RKO (cell line): ENCODE results near the gene CEP170B.
"Not testable (repeated sequence)": the region's sequence is repeated elsewhere in the genome, so short reads cannot be mapped to it uniquely, and the experiment has no call there.

Experiments
- DNase-seq: peaks from one replicate; pipeline ENCODE4 v3.0.0-alpha.2; 2016; ENCODE audit warnings: low spot score

CEP170B gene

GRCh38 chr14:104917993-104918392, 52.9 kb downstream of the CEP170B start:
- DNase-seq: no peak

GRCh38 chr14:104919152-104919992, 54.3 kb downstream of the CEP170B start:
- not testable (repeated sequence) for DNase-seq

GRCh38 chr14:104919993-104920315, 54.9 kb downstream of the CEP170B start:
- DNase-seq: no peak

- no peak for DNase-seq
Measured at GRCh38 chr14:104923640-104924420, 58.8 kb downstream of the CEP170B start.

GRCh38 chr14:104924421-104925213, 59.5 kb downstream of the CEP170B start, which contains the start of gene PLD4:
TSS of gene PLD4 (plus strand) at chr14:104924879. CDS start at chr14:104927141, 2,262 bp downstream.
- DNase-seq: no peak

- DNase-seq: no peak
Measured at GRCh38 chr14:104925214-104925854, 60.3 kb downstream of the CEP170B start.

- no peak for DNase-seq
Measured at GRCh38 chr14:104925855-104926609, 61.0 kb downstream of the CEP170B start.

- no peak for DNase-seq
Measured at GRCh38 chr14:104926619-104927431, 61.8 kb downstream of the CEP170B start.

GRCh38 chr14:104927432-104927816, 62.4 kb downstream of the CEP170B start:
- no peak for DNase-seq

GRCh38 chr14:104927901-104928300, 62.8 kb downstream of the CEP170B start:
- no peak for DNase-seq

- no peak for DNase-seq
Measured at GRCh38 chr14:104928391-104929133, 63.5 kb downstream of the CEP170B start.

GRCh38 chr14:104929268-104930230, 64.5 kb downstream of the CEP170B start:
- no peak for DNase-seq

- no peak for DNase-seq
Measured at GRCh38 chr14:104930526-104931303, 65.6 kb downstream of the CEP170B start.

- no peak for DNase-seq
Measured at GRCh38 chr14:104931304-104931770, 66.3 kb downstream of the CEP170B start.

- no peak for DNase-seq
Measured at GRCh38 chr14:104931771-104932675, 67.0 kb downstream of the CEP170B start.
